ENCODE results near the gene TANC1.
A peak's percentile ranks its signal among the peaks of the same experiment; 100 is the strongest.

TANC1 gene

DNA sequence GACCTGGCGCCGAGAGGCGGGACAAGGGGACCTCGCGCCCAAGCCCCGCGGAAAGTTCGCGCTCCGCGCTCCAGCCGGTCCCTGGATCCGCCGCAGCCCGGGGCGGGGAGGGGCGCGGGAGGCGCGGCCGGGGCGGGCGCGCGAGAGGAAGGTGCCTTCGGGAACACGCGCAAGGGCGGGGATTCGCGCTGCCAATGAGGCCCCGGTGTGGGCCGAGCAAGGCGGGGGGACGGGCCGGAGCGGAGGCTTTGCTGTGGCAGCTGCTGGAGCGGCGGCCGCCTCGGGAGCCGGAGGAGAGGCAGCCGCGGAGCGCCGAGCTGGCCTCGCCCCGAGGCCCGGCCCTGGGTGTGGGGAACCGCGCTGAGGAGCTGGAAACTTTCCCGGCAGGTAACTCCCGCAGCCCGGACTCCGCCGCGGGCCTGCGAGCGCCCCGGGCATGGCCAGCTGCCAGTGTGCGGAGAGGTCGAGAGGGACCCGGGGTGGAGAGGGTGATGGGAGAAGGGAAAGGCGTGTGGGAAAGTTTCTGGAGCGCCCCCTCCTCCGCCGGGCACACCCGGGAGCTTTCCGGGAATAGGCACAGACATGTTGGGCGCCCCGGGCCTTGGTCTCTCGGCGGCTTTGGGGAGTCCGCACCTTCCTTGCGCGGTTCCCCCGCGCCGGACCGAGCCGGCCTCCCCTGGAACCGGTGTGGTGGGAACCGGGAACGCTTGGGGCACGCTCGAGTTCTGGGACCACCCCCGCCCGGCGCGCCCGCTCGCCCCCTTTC lies at the start of gene TANC1:
Gene TANC1, plus strand, starts transcription at position 245 of the 766 bp plus-strand sequence. CDS start 97,271 bp downstream, outside the sequence.
- DNase-seq = peak; percentile 46

DNA sequence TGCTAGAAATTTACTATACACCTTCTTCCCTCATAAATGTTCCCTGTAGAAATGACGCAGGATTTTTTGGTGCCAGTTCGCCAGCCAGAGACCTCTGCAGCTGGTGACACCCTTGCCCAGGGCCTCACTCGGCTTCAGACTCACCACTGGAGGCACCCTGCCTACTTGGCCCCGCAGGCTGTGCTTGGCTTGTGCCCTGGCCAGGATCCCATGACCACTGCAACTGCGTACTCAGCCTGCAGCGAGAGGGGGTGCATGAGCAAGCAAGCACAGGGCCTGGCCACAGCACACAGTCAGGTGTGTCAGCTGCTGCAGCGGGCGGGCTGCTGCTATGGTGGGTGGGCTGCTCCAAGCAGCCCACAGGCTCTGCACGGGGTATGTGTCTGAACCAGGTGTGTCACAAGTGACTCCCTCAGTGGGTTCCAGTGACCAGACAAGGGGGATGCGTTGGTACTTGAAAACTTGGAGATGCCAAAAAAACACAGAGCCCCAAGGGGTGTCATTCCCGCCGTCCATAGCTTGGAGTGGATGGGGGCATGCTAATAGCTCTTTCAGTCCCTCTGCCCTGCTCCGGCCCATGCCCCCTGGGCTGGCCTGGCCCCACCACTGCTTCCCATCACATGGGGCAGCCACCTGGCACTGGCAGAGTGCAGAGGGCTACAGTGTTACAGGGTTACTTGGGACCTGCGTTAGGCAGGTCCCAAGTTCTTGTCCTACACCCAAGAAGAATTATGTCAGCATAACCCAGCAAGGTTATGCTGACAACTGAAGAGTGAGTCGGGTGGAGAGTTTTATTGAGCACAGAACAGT lies 46.6 kb upstream of the TANC1 start:
- no peak for DNase-seq

DNA sequence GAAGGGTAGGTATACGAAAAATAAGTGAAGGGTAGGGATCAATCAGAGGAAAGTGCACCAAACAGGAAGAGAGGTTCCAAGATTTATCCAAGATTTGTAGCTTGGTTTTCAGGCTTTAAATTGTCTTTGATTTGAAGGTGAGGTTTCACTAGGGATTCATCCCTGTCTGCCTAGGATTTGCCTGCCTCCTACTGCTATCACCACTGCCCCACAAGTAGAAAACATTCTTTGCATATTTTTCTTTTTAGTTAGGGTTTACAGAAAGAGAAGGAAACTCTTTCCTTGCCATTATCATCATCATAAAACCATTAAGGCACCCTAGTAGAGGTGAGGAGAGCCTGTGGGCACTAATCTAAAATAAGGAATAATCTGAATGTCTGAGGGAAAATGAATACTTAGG lies 45.8 kb upstream of the TANC1 start:
- no peak for DNase-seq

DNA sequence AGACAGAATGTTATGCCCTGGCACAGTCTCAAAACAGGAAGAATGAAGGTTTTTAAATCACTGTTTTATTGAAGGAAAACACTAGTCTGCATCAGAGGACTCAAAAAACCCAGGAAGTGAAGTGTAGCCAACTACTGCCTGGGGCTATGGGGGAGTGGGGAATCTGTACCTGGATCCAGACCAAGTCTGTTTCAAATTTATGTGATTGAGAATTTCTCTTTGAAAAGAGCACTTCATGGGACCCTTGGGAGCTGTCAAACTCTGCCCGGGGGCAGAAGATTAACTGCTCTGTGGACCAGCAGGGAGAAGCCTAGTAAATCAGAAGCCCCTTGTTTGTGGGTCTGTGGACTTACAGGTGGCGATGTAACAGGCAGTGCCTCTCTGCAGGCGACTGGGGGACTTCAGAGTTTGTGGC lies 45.3 kb upstream of the TANC1 start:
- no peak for DNase-seq

DNA sequence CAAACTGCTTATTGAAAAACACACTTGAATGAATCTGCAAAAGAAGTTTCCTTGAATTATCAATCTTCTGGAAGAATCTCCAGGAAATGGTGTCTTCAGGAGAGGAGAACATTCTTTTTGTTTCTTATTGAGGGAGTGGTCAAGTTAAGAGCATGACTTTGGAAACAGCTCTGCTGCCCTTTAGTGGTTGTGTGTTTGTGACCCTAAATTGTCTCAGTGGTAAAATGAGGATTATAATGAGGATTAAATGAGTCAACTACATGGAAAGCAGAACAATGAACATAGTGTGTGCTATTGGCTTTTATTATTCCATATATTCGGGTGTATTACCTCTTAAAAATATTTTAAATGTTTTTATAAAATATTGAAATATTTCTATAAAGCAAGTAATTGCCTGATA lies 44.8 kb upstream of the TANC1 start:
- DNase-seq = no peak

DNA sequence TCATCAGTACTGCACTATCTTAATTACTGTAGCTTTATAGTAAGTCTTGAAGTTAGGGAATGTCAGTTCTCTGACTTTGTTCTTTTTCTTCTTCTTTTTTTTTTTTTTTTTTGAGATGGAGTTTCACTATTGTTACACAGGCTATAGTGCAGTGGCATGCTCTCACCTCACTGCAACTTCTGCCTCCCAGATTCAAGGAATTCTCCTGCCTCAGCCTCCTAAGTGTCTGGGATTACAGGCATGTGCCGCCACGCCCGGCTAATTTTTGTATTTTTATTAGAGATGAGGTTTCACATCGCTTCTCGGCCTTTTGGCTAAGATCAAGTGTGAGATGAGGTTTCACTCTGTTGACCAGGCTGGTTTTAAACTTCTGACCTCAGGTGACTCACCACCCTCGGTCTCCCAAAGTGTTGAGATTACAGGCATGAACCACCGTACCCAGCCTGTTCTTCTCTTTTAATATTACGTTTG lies 41.9 kb upstream of the TANC1 start:
- DNase-seq = no peak

DNA sequence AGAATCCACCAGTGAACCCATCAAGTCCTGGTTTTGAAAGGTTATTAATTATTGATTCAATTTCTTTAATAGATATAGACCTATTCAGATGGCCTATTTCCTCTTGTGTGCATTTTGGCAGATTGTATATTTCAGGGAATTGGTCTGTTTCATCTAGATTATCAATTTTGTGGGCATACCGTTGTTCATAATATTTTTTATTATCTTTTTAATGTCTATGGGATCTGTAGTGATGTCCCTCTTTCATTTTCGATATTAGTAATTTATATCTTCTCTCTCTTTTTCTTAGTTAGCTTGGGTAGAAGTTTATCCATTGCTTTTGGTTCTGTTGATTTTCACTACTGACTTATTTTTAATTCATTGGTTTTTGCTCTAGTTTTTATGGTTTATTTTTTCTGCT lies 39.9 kb upstream of the TANC1 start:
- no peak for DNase-seq

DNA sequence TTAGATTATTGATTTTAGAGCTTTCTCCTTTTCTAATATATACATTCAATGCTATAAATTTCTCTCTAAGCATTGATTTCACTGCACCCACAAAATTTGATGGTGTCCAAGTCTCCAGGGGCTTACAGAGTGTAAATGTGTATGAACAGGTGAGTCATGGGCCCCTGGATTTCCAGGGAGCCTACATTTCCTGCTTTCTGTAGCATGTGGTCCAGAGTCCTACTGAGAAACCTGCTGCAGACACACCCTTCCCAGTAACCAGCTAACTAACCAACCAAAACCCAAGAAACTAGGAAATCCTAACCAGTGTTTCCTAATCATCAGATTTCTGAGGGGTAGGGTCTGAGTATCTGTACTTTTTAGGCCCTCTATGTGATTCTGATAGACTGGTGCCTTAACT lies 39.5 kb upstream of the TANC1 start:
- DNase-seq = no peak

DNA sequence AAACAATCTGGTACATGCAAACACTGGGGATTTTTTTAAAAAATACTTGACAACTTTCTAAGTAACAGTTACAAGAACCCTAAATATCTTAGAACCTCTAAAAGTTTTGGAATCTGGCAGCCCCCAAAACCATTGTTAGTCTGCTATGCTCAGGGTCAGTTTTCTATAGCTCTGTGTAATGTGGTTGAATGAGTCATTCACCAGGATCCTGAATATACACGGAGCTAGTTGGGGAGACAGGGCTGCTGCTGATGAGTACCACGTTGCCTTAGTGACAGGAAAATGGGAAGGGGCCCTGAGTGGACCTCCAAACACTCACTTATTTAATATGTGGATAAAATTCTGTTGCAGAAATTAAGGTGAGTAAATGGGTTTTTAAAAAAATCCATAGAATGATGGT lies 36.9 kb upstream of the TANC1 start:
- no peak for DNase-seq

DNA sequence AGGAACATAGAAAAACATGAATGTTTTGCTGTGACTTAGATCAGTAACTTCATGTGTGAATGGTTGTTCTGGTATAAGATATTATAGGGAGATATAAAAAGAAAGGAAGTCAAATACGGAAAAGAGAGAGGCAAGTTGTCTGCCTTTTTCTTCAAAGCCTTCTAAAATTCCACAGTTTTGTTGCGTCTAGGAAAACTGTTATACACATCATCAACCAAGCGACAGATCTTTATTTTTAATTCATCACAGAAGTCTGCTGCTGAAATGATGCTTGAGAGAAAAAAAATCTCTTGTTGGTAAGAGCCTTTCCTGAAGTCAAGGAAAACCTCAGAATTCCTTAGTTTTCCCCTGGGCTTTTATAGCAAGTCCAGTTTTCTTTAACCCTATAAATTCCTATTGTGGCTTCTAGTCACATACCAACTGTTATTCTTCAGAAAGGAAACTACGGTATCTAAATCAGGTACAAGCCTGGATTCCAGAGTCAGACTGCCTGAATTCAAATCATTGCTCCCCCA lies 36.3 kb upstream of the TANC1 start:
- DNase-seq = no peak

DNA sequence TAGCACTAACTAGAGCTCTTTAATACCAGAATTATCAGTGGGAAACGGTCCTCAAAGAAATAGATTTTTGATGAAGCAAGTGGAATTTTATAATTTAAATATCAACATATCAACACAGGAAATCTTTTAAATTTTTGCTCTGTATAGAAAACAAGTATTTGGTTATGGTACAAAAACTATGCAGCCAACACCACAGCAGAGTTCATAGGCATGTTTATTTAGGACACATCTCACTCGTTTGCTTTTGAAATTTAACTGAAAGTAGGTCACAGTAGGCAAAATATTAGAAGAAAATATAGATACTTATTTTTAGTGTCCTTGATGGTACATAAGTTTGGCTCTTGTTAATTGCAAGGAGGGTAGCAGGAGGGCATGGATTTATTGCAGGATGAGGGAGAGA lies 34.3 kb upstream of the TANC1 start:
- no peak for DNase-seq

DNA sequence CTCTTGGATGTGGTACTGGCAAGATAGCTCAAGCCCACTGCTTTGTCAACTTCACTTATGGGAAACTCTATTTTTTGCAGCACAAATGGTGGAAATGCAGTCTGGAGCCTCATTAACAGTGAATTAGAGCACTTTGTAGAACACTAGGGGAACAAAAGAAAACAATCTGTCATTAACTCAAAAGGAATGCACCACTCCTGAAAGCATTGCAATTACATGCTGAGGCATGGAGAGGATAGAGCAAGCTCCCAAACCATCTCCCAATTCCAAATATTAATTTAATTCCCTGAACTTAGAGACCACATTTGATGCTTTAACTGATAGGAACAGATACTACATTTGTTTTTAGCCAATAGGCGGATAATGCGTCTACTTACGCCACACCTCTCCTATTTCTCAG lies 32.8 kb upstream of the TANC1 start:
- DNase-seq = no peak

DNA sequence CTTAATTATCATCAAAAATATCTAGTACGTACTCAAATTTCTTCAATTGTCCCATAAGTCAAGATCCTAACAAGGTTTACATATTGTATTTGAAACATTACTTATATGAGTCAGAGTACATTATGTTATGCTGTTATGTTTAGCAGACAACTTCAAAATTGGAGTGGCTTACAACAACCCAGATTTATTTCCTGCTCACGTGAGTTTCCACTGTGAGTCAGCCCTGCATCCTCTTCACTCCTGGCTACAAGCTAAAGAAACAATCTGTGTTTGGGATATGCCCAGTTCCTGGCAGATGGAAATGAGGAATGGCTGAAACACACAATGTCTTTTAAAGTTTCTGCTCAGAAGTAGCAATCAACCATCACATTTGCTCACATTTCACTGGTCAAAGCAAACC lies 31.5 kb upstream of the TANC1 start:
- DNase-seq = no peak

DNA sequence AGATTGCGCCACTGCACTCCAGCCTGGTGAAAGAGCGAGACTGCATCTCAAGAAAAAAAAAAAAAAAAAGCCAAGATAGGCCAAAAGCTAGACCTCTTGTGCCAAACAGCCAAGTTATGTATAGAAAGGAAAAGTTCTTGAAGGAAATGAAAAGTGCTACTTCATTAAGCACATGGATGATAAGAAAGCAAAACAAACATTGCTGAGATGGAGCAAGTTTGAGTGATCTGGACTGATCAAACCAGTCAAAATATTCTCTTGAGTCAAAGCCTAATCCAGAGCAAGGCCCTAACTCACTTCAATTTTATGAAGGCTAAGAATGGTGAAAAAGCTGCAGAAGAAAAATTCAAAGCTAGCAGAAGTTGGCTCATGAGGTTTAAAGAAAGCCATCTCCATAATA lies 28.1 kb upstream of the TANC1 start:
- no peak for DNase-seq

DNA sequence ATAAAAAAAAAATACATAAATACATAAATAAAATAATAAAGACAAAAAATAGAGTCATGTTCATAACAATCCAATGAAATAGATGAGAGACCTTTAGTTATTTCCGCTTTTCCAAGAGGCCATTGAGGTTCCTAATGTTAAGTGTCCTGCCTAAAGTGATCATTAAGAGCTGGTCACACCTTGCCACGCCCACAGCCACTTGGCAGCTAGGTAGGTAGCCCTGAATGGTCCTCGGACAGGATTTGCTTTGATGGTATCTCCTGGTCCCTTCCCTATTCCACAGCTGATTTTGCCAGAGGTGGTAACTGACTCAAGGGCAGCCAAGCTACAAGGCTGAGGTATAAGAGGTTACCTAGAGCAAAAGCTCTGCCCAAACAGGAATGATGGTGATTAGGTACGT lies 24.5 kb upstream of the TANC1 start:
- DNase-seq = no peak

DNA sequence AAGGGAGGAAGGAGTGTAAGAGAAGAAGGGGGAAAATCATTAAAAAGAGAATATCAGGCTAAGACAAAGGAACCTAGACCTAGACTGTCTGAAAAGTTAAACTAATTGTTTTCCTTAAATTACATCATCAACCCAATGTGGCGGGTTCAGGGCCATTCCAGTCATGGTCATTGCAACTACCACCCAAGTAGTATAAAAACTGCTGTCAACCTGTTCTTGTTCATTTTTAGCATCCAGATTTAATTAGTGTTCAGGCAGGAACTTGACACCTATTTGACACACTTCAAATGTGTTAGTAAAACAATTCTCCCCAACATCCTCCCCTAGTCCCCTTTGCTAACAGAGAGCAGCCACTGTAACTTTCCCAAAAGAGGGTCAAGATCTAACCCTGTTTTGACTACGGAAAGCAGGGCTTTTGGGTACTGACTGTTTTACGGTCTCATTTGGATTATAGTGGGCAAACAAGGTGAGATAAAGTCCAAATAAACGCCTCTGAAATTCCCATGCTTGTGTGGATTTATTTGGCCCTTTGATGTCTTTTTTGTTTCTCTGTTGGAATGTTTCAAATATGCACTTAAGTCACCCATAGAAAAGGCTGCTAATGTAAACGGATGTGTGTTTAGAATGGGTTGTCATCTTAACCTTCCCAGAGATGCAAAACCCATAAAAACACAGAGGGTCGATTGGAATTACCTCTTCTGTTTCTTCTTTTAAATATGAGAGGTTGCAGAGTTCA lies 19.3 kb upstream of the TANC1 start:
- no peak for DNase-seq

DNA sequence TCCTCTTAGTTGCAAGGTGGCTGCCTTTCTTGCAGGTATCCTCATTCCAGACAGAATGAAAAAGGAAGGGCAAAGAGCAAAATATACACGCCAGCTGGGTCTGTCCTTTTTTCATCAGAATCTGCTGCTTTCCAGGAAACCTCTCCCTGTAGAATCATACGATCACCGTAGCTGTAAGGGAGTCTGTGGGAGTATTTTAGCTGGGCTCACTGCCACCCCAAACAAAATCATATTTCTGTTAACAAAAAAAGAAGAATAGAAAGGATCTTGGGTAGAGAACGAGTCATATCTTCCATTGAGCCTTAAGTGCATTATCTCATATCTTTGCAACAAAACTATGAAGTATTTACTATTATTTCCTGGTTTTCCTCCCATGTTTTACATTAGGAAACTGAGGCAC lies 15.0 kb upstream of the TANC1 start:
- DNase-seq = no peak

DNA sequence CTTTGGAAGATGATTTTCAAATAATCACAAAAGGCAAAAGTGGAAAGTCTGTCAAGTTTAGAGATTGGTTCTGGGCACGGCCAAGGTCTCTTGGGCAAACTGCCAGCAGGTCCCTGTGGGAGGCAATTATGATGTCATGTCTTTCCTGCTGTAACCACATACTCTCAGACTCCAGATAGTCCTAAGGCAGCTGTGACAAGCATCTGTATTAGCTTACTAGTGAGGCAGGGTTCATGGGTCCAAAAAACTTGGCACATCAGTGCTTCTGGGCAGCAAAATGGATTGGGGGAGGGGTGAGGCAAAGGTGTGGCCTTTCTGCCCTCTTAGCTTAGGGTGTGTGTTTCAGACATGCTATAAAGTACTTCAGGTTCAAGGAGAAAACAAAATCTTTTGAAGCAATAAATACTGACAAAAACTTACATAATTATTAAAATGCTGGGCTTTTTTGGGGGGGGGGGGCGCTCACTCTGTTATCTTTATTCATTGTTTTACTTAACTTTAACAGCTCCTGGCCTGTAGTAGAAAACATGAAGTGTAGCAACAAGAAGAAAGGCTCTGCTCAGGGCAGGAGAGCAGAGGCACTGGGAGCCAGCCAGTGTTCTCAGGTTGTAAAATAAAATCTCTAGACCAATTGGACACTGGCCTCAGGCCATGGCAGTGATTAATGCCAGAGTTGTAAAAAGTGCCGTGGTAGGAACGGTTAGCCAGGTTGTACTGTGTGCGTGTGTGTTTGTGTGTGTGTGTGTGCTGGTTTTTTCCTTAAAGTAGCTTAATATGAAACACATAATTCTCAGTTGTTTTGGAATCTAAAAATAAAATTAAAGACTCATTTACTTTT lies 14.3 kb upstream of the TANC1 start:
- DNase-seq = peak; percentile 12

DNA sequence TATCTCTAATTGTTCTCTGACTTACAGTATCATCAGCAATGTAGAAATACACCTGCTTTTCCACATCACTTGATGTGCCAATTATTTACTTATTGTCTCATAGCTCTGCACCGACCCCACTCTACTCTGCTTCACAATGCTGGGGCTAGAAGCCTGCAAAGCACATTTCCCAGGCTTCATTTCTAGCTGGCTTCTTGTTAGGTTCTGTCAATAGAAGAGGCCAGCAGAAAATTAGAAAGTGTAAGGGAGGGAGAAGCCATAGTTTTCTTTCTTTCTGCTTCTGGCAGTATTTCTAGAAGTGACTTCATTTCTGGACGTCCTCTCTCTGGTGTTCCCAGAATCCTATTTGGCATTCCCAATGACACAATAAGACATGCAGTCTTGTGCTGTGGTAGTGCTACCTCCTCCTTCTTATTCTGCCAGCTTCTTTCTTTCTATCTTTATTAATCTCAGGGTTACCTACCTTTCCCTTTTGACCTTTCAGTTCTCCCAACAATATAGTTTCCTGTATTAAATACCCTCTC lies 12.5 kb upstream of the TANC1 start:
- no peak for DNase-seq

DNA sequence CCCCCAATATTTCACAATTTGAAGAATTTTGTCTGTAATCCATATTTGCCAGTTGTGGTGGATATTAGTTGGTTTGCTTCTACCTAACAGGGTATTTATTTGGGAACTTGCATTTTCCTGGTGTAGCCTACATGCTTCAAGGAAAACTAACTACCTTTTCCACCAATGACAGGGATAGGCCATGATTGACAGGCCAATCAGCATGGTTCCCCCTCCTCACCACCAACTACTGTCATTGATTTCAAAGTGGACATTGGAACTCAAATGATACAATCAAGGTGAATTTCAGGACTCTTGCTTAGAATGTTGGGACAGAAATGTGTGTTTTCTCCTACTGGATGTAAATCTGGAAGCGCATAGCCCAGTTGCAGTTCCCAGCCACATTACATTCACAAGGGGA lies 10.1 kb upstream of the TANC1 start:
- no peak for DNase-seq

DNA sequence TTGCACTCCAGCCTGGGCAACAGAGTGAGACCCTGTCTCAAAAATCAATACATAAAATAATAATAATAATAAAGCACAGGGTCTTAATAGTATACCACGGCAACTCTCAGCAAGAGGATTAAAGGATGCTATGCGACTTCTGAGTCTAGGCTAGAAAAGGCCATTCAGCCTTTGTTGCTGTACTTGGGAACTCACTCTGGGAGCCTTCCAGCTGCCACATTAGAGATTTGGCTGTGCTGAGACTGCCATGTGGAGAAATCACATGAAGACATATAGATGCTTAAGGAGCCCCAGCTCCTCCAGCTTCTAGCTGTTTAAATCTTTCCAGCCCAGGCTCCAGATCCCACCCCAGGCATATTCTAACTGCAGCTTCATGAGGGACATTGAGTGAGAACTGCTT lies 8.2 kb upstream of the TANC1 start:
- DNase-seq = no peak

DNA sequence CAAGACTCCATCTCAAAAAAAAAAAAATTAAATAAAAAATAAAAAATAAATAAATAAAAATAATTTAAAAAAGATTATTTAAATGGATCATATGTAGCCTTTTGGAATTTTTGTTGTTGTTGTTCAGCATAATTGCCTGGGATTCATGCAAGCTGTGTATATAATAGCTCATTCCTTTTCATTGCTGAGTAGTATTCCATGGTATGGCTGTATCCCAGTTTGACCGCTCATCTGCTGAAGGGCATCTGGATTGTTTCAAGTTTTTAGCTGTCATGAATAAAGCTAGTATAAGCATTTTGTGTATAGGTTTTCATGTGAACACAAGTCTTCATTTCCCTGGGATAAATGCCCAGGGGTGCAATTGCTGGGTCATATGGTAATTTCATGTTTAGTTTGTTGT lies 6.4 kb upstream of the TANC1 start:
- DNase-seq = no peak

Data from CD4-positive, alpha-beta T cell treated with Interleukin-21 for 1 hour (primary cell).